Mesenchymal stem cell (in vitro differentiated cells and primary cell): ENCODE data around the gene NRXN3.
"Not testable (repeated sequence)": the region's sequence is repeated elsewhere in the genome, so short reads cannot be mapped to it uniquely, and the experiment has no call there.

Source experiments
- DNase-seq: peaks from one replicate; pipeline ENCODE4 v3.0.0-alpha.2; 2013
- H2AFZ ChIP-seq: one replicate; pipeline ENCODE4 v1.6.1; 2013; ENCODE audit warnings: low read depth, mild to moderate bottlenecking, control low read depth, inconsistent platforms, low read length, moderate library complexity
- H2AK5ac ChIP-seq: 2 replicates; pipeline ENCODE4 v1.6.1; 2013; ENCODE audit warnings: low read length, moderate library complexity, mild to moderate bottlenecking, inconsistent platforms; ENCODE audit not compliant: severe bottlenecking
- H2BK120ac ChIP-seq: one replicate; pipeline ENCODE4 v1.6.1; 2013; ENCODE audit warnings: low read depth, mild to moderate bottlenecking, inconsistent platforms, low read length, moderate library complexity
- H2BK12ac ChIP-seq, 2 experiments: one replicate each; pipeline ENCODE4 v1.6.1; 2013; ENCODE audit warnings: inconsistent platforms in 2 of 2, low read length in 2 of 2, mild to moderate bottlenecking in 2 of 2, moderate library complexity in 2 of 2, control low read depth in 1 of 2
- H2BK15ac ChIP-seq: one replicate; pipeline ENCODE4 v1.6.1; 2013; ENCODE audit warnings: mild to moderate bottlenecking, low read depth, inconsistent platforms; ENCODE audit not compliant: poor library complexity, severe bottlenecking
- H2BK5ac ChIP-seq: 2 replicates; pipeline ENCODE4 v1.6.1; 2013; ENCODE audit warnings: low read depth, mild to moderate bottlenecking, low read length, control low read depth, inconsistent platforms; ENCODE audit not compliant: poor library complexity, severe bottlenecking
- H3K14ac ChIP-seq, 2 experiments: one replicate each; pipeline ENCODE4 v1.6.1; 2013; ENCODE audit warnings: inconsistent platforms in 2 of 2, low read length in 2 of 2, control low read depth in 1 of 2, mild to moderate bottlenecking in 1 of 2, moderate library complexity in 1 of 2
- H3K18ac ChIP-seq, 2 experiments: one replicate each; pipeline ENCODE4 v1.6.1; 2013; ENCODE audit warnings: inconsistent platforms in 2 of 2, low read length in 2 of 2, control low read depth in 1 of 2, low read depth in 1 of 2, mild to moderate bottlenecking in 1 of 2
- H3K23ac ChIP-seq, 2 experiments: one replicate each; pipeline ENCODE4 v1.6.1; 2013; ENCODE audit warnings: inconsistent platforms in 2 of 2, low read length in 2 of 2, mild to moderate bottlenecking in 2 of 2, moderate library complexity in 2 of 2, control low read depth in 1 of 2
- H3K27ac ChIP-seq: 2 replicates; pipeline ENCODE4 v1.5.1; 2013; ENCODE audit warnings: mild to moderate bottlenecking, moderate library complexity, low read length, control low read depth, inconsistent platforms; ENCODE audit not compliant: poor library complexity, severe bottlenecking
- H3K27me3 ChIP-seq, 2 experiments: 2 replicates each; pipeline versions ENCODE4 v1.6.1 to v1.7.0; 2013; ENCODE audit warnings: low read length in 2 of 2, mild to moderate bottlenecking in 2 of 2, moderate library complexity in 2 of 2, control low read depth in 1 of 2, inconsistent platforms in 1 of 2; ENCODE audit not compliant: control insufficient read depth in 1 of 2, insufficient read depth in 1 of 2
- H3K36me3 ChIP-seq, 2 experiments: 2 replicates each; pipeline versions ENCODE4 v1.6.1 to v1.7.0; 2013; ENCODE audit warnings: low read length in 2 of 2, control low read depth in 1 of 2, inconsistent platforms in 1 of 2, low read depth in 1 of 2, mild to moderate bottlenecking in 1 of 2; ENCODE audit not compliant: insufficient read depth in 2 of 2, control insufficient read depth in 1 of 2
- H3K4ac ChIP-seq, 2 experiments: one replicate each; pipeline ENCODE4 v1.6.1; 2013; ENCODE audit warnings: inconsistent platforms in 2 of 2, low read length in 2 of 2, mild to moderate bottlenecking in 2 of 2, moderate library complexity in 2 of 2, control low read depth in 1 of 2, low read depth in 1 of 2
- H3K4me1 ChIP-seq: 2 replicates; pipeline ENCODE4 v1.6.1; 2013; ENCODE audit warnings: low read depth, low read length, control low read depth; ENCODE audit not compliant: control insufficient read depth, insufficient read depth
- H3K4me2 ChIP-seq: 2 replicates; pipeline ENCODE4 v1.6.1; 2013; ENCODE audit warnings: low read length, mild to moderate bottlenecking, inconsistent platforms; ENCODE audit not compliant: poor library complexity, severe bottlenecking
- H3K4me3 ChIP-seq, 2 experiments: 2 replicates each; pipeline versions ENCODE4 v1.5.1 to v1.7.0; 2013; ENCODE audit warnings: low read length in 2 of 2, mild to moderate bottlenecking in 2 of 2, control low read depth in 1 of 2, low read depth in 1 of 2; ENCODE audit not compliant: insufficient read depth in 1 of 2
- H3K79me1 ChIP-seq: replicated peaks from 2 replicates; pipeline ENCODE4 v1.6.1; 2013; ENCODE audit warnings: mild to moderate bottlenecking, control low read depth, low read length, inconsistent platforms; ENCODE audit not compliant: poor library complexity, severe bottlenecking
- H3K9ac ChIP-seq: 2 replicates; pipeline ENCODE4 v1.7.0; 2013; ENCODE audit warnings: mild to moderate bottlenecking, low read length, moderate library complexity
- H3K9me3 ChIP-seq: 2 replicates; pipeline ENCODE4 v1.7.0; 2013; ENCODE audit warnings: mild to moderate bottlenecking, low read length; ENCODE audit not compliant: control insufficient read depth
- H4K8ac ChIP-seq: one replicate; pipeline ENCODE4 v1.6.1; 2013; ENCODE audit warnings: inconsistent platforms, mild to moderate bottlenecking, low read length, moderate library complexity
- H4K91ac ChIP-seq: one replicate; pipeline ENCODE4 v1.6.1; 2013; ENCODE audit warnings: mild to moderate bottlenecking, low read length, inconsistent platforms
- WGBS: methylation state at CpG from one replicate; pipeline ENCODE4 v1.1.7; 2013; ENCODE audit warnings: mixed read lengths; 5-methylcytosine and 5-hydroxymethylcytosine counted together

NRXN3 gene

GRCh38 chr14:79767721-79768120 is 1597.5 kb downstream of the NRXN3 start:
- WGBS, result 98% methylated on average over 14 of the region's 14 CpGs
- not testable (repeated sequence) for H2BK5ac ChIP-seq, H3K14ac ChIP-seq, H3K4me2 ChIP-seq, H3K36me3 ChIP-seq, H3K9ac ChIP-seq, H3K27ac ChIP-seq, H3K27me3 ChIP-seq, DNase-seq, H4K8ac ChIP-seq, H3K18ac ChIP-seq, H4K91ac ChIP-seq, H2BK120ac ChIP-seq, H2BK12ac ChIP-seq, H2AK5ac ChIP-seq, H3K4ac ChIP-seq, H3K23ac ChIP-seq, H2AFZ ChIP-seq, H3K4me1 ChIP-seq, H3K79me1 ChIP-seq, H3K4me3 ChIP-seq, H3K9me3 ChIP-seq, H2BK15ac ChIP-seq

GRCh38 chr14:79781882-79782281 is 1611.7 kb downstream of the NRXN3 start:
- no peaks in the 10 kb centered on the region for H3K4me1 ChIP-seq
- no peak overlapping the region for H3K4ac ChIP-seq
- no peak overlapping the region for H2BK120ac ChIP-seq
- H3K9me3 ChIP-seq, result no peaks in the 10 kb centered on the region
- H4K91ac ChIP-seq, result no peak overlapping the region
- H4K8ac ChIP-seq, result no peak overlapping the region
- no peak overlapping the region for H3K18ac ChIP-seq
- no peak overlapping the region for H3K14ac ChIP-seq
- H2BK5ac ChIP-seq, result no peak overlapping the region
- no peak overlapping the region for H3K23ac ChIP-seq
- H3K27me3 ChIP-seq, result no peaks in the 10 kb centered on the region
- no peak for DNase-seq
- no peak overlapping the region for H2BK12ac ChIP-seq
- H3K36me3 ChIP-seq, result no peaks in the 10 kb centered on the region
- H2AFZ ChIP-seq, result no peak overlapping the region
- no peak overlapping the region for H3K9ac ChIP-seq
- H2BK15ac ChIP-seq, result no peak overlapping the region
- no peak overlapping the region for H2AK5ac ChIP-seq
- no peak overlapping the region for H3K4me2 ChIP-seq
- H3K27ac ChIP-seq, result no peak overlapping the region
- H3K79me1 ChIP-seq, result no peaks in the 10 kb centered on the region
- 100% methylated on average over 1 of the region's 2 CpGs for WGBS
- H3K4me3 ChIP-seq, result no peak overlapping the region

GRCh38 chr14:79783041-79783440 is 1612.9 kb downstream of the NRXN3 start:
- WGBS, result 58% methylated on average over 4 of the region's 4 CpGs
- Histone ChIP-seq H3K27me3 (no peaks in the 10 kb centered on the region), H3K79me1 (no peaks in the 10 kb centered on the region), H2AFZ (no peak overlapping the region), H3K9me3 (no peaks in the 10 kb centered on the region), H2BK12ac (no peak overlapping the region), H3K4me1 (no peaks in the 10 kb centered on the region), H3K36me3 (no peaks in the 10 kb centered on the region), H3K14ac (no peak overlapping the region), H3K4ac (no peak overlapping the region), H4K8ac (no peak overlapping the region), H3K18ac (no peak overlapping the region), H2AK5ac (no peak overlapping the region), H3K4me3 (no peak overlapping the region), H3K4me2 (no peak overlapping the region), H3K27ac (no peak overlapping the region), H2BK120ac (no peak overlapping the region), H2BK15ac (no peak overlapping the region), H2BK5ac (no peak overlapping the region), H3K23ac (no peak overlapping the region), H4K91ac (no peak overlapping the region), H3K9ac (no peak overlapping the region)
- DNase-seq, result no peak

- no peak overlapping the region for H3K9ac ChIP-seq
- no peak overlapping the region for H2AFZ ChIP-seq
- H4K91ac ChIP-seq, result no peak overlapping the region
- H3K14ac ChIP-seq, result no peak overlapping the region
- H3K9me3 ChIP-seq, result no peaks in the 10 kb centered on the region
- H4K8ac ChIP-seq, result no peak overlapping the region
- H3K27me3 ChIP-seq, result no peaks in the 10 kb centered on the region
- H3K4ac ChIP-seq, result no peak overlapping the region
- no peak overlapping the region for H2AK5ac ChIP-seq
- no peak overlapping the region for H2BK15ac ChIP-seq
- H2BK12ac ChIP-seq, result no peak overlapping the region
- H2BK5ac ChIP-seq, result no peak overlapping the region
- no peak overlapping the region for H3K4me3 ChIP-seq
- H3K4me1 ChIP-seq, result no peaks in the 10 kb centered on the region
- no peak overlapping the region for H3K27ac ChIP-seq
- H3K23ac ChIP-seq, result no peak overlapping the region
- H3K4me2 ChIP-seq, result no peak overlapping the region
- no peaks in the 10 kb centered on the region for H3K36me3 ChIP-seq
- H2BK120ac ChIP-seq, result no peak overlapping the region
- no peaks in the 10 kb centered on the region for H3K79me1 ChIP-seq
- DNase-seq, result no peak
- no peak overlapping the region for H3K18ac ChIP-seq
- 96% methylated on average over 3 of the region's 3 CpGs for WGBS
Measured at GRCh38 chr14:79786522-79786921, 1616.3 kb downstream of the NRXN3 start.
